Stimulated activated memory B cell treated with anti-CD40 and anti-IgM and Interleukin-4, amounts not matched to agents 10 μg/mL and 1 μg/mL and 100 μg/mL, for 72 hours (primary cell): ENCODE data around the gene XRCC5.
"Not testable (repeated sequence)": the region's sequence is repeated elsewhere in the genome, so short reads cannot be mapped to it uniquely, and the experiment has no call there.

Experiments used
- ATAC-seq: fragments of 150-1000 bp; cut with Tn5 transposase; 2 replicates; pipeline ENCODE4 v1.10.0; 2021
- H3K27ac Mint-ChIP-seq: one replicate; pipeline ENCODE4 v1.8.0; 2022; ENCODE audit warnings: mild to moderate bottlenecking, mixed read lengths
- H3K27me3 Mint-ChIP-seq: one replicate; pipeline ENCODE4 v1.8.0; 2022; ENCODE audit warnings: mixed read lengths
- H3K36me3 Mint-ChIP-seq: one replicate; pipeline ENCODE4 v1.8.0; 2022; ENCODE audit warnings: mixed read lengths
- H3K4me1 Mint-ChIP-seq: one replicate; pipeline ENCODE4 v1.8.0; 2022; ENCODE audit warnings: mixed read lengths
- H3K4me3 Mint-ChIP-seq: one replicate; pipeline ENCODE4 v1.8.0; 2022; ENCODE audit warnings: mild to moderate bottlenecking, moderate library complexity, mixed read lengths
- H3K9me3 Mint-ChIP-seq: one replicate; pipeline ENCODE4 v1.8.0; 2022; ENCODE audit warnings: mixed read lengths

XRCC5 gene

DNA sequence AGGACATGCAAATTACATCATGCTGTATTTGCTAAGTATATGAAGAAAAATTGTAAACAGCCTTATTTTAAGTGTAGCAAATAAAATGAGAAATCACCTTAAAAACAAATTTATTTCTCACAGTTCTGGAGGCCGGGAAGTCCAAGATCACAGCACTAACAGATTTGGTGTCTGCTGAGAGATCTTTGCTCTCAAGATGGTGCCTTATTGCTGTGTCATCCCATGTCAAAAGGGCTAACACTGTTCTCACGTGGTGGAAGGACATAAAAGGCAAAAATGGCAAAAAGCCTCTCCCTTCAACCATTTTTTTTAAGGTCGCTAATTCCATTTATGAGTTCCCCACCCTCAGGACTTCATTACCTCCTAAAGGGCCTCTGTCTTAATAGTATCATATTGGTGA lies 12.1 kb downstream of the XRCC5 start:
- no peak for ATAC-seq
- Mint-ChIP-seq H3K36me3 (peaks cover 66% of the 10 kb centered on the region), H3K4me1 (peaks cover 19% of the 10 kb centered on the region)

DNA sequence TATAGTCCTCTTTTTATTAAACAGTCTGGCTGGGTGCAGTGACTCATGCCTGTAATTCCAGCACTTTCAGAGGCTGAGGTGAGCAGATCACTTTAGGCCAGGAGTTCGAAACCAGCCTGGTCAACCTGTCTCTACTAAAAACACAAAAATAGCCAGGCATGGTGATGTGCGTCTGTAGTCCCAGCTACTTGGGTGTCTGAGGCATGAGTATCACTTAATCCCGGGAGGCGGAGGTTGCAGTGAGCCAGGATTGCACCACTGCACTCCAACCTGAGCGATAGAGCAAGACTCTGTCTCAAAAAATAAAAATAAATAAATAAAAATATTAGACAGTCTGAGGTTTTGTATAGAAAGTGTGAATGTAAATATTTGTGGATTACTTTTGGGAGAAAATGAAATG lies 17.8 kb downstream of the XRCC5 start:
- ATAC-seq = no peak
- no peaks in the 10 kb centered on the region for H3K27me3 Mint-ChIP-seq
- peaks cover 9% of the 10 kb centered on the region for H3K4me1 Mint-ChIP-seq
- no peak overlapping the region for H3K4me3 Mint-ChIP-seq
- H3K9me3 Mint-ChIP-seq = no peaks in the 10 kb centered on the region
- no peak overlapping the region for H3K27ac Mint-ChIP-seq
- H3K36me3 Mint-ChIP-seq = peaks cover 62% of the 10 kb centered on the region

More for the DNA sequence above, 12.1 kb downstream of the XRCC5 start:
- Mint-ChIP-seq H3K27me3 (no peaks in the 10 kb centered on the region), H3K9me3 (no peaks in the 10 kb centered on the region), H3K4me3 (no peak overlapping the region), H3K27ac (no peak overlapping the region)

DNA sequence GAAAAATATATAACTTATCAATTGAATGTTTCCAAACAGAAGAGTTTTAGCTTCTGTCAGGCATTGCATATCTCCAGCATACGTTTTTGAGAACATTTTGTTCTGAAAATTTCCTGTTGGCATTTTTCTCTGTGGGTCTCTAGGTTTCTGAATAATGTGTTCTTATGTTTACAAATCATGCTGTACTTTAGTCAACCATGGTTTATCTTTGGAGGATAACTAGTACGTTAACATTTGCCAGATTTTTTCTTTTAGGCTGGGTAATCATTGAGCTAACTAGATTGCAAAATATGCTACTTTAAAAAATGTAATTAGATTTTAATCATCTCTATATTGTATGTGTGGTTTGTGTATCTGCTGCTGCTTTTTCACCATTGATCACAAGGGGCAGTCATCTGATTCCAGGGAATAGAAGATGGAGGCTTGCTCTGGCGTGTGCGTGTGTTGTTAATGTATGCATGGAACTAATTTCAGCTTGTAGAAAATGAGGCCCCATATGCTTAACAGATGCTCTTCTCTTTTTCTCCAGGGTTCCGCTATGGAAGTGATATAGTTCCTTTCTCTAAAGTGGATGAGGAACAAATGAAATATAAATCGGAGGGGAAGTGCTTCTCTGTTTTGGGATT lies 21.3 kb downstream of the XRCC5 start:
- no peak overlapping the region for H3K27ac Mint-ChIP-seq
- H3K4me1 Mint-ChIP-seq = peaks cover 14% of the 10 kb centered on the region
- H3K36me3 Mint-ChIP-seq = peaks cover 72% of the 10 kb centered on the region
- no peaks in the 10 kb centered on the region for H3K9me3 Mint-ChIP-seq
- ATAC-seq = no peak
- no peaks in the 10 kb centered on the region for H3K27me3 Mint-ChIP-seq
- no peak overlapping the region for H3K4me3 Mint-ChIP-seq

DNA sequence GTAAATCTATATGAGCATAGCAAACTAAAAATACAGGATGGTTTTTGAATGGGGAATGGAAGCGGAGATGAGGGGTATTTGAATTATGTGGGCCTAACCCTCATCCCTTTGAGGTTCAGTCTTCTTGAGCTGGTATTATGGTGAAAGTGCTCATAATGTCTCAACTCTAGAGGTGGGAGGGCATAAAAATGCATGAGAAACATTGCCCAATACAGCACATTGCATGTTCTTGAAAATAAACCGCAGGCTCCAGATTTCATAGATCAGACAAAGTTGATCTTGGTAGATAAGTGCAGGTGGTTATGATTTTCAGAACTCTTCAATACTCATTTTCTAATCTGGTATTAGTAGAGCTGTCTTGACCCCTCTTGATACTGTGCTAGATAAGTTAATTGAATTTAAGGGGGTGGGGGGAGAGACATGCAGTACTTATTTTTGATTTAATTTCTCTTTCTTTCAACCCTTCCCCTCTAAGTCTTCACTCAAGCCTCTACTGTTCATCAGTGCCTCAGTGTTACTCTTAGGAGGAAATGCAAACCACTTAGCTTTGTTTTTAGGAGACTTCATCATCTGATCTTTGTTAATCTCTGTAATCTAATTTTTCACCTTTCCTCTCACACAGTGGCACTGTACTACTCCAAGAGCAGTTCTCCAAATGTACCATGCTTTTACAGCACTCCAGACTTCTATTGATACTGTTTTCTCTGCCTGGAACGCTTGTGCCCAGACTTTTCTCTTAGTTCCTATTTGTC lies 22.2 kb downstream of the XRCC5 start:
- no peaks in the 10 kb centered on the region for H3K9me3 Mint-ChIP-seq
- H3K36me3 Mint-ChIP-seq = peaks cover 81% of the 10 kb centered on the region
- H3K27me3 Mint-ChIP-seq = no peaks in the 10 kb centered on the region
- no peak overlapping the region for H3K27ac Mint-ChIP-seq
- no peak overlapping the region for H3K4me3 Mint-ChIP-seq
- no peak for ATAC-seq
- peaks cover 14% of the 10 kb centered on the region for H3K4me1 Mint-ChIP-seq

DNA sequence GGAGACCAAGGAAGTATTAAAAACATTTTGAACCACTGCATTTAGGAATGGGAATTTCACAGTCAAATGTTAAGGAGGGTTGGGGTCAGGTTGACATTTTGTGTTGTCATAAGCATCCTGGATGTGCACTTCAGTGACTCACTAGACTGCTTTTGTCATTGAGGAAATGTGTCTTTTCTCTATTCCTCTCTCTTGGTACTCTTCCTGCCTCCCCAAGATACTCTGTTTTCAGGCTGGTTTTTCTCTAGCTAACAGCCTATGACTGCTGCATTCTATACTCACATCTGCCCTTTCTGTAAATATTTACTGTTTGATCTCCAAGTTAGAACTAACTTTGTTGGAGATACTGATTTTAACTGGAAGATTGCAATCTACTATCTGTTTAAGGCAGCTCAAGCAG lies 23.4 kb downstream of the XRCC5 start:
- ATAC-seq = no peak

DNA sequence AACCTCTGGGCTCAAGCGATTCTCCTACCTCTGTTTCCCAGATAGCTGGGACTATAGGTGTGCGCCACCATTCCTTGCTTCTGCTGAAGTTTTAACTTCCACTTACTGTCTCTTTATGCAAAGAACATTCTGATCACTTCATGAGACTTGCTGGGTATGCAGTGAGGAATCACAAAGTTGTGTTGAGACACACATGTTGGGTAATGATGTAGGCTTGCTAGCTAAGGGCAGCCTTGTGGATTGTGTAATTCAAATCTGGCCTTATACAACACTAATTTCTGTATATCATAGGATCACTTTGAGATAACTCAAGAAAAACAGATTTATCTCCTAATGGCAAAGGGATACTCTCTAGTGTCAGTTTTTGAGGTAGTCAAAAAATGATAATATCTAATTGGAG lies 24.2 kb downstream of the XRCC5 start:
- Mint-ChIP-seq H3K4me1 (peaks cover 14% of the 10 kb centered on the region), H3K27me3 (no peaks in the 10 kb centered on the region), H3K4me3 (no peak overlapping the region), H3K27ac (no peak overlapping the region), H3K36me3 (peaks cover 83% of the 10 kb centered on the region), H3K9me3 (no peaks in the 10 kb centered on the region)
- no peak for ATAC-seq

More for the DNA sequence above, 23.4 kb downstream of the XRCC5 start:
- Mint-ChIP-seq H3K27me3 (no peaks in the 10 kb centered on the region), H3K4me1 (peaks cover 14% of the 10 kb centered on the region), H3K27ac (peak overlapping the region; percentile 49), H3K36me3 (peaks cover 80% of the 10 kb centered on the region), H3K9me3 (no peaks in the 10 kb centered on the region), H3K4me3 (no peak overlapping the region)

DNA sequence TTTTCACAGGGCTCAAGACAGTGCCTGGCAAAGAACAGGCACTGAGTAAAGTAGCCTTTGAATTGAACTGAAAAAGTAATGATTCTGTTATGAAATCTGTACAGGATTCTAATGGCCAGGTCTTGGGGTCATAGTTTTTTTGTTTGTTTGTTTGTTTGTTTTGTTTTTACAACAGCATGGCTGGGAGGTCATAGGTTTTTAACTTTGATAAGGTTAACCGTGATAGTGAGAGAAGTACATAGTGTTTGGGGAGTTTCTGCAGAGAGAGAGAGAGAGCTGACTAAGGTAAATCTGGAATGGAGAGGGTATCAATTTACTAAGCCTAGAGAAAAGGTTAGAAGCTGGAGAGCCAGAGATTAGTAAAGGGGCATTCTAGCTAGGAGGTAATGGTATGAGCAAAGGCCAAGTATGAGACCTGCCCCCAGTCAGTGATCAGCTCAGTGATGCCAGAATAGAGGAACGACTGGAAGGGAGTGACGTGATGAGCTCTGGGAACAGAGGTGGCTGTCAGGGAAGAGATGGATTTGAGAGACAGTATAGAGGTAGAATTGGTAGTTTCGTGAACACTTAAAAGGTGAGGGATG lies 25.9 kb downstream of the XRCC5 start:
- H3K27me3 Mint-ChIP-seq = no peaks in the 10 kb centered on the region
- no peaks in the 10 kb centered on the region for H3K9me3 Mint-ChIP-seq
- H3K4me3 Mint-ChIP-seq = no peak overlapping the region
- peaks cover 8% of the 10 kb centered on the region for H3K4me1 Mint-ChIP-seq
- peaks cover 83% of the 10 kb centered on the region for H3K36me3 Mint-ChIP-seq
- ATAC-seq = no peak
- H3K27ac Mint-ChIP-seq = peak overlapping the region; percentile 10

DNA sequence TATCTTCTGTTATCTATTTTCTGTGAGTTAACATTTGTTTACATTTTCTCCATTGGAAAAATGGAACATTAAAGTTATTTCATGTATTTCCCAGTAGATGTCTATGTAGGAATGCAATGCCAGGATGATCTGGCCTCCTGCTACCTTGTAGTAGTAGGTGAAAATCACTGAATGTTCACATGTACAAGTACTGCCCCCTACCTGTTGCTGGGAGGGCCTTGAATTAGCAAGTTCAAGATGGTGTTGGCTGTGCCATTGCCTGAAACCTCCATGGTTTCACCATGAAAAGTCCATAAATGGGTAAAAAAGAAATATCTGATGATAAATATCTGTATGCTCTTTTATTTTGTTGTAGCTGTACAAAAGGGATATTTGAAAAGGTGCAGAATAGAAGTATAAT lies 30.7 kb downstream of the XRCC5 start:
- H3K9me3 Mint-ChIP-seq = no peaks in the 10 kb centered on the region
- H3K27me3 Mint-ChIP-seq = no peaks in the 10 kb centered on the region
- H3K4me3 Mint-ChIP-seq = no peak overlapping the region
- ATAC-seq = no peak
- no peaks in the 10 kb centered on the region for H3K4me1 Mint-ChIP-seq
- H3K27ac Mint-ChIP-seq = no peak overlapping the region
- peaks cover 59% of the 10 kb centered on the region for H3K36me3 Mint-ChIP-seq

DNA sequence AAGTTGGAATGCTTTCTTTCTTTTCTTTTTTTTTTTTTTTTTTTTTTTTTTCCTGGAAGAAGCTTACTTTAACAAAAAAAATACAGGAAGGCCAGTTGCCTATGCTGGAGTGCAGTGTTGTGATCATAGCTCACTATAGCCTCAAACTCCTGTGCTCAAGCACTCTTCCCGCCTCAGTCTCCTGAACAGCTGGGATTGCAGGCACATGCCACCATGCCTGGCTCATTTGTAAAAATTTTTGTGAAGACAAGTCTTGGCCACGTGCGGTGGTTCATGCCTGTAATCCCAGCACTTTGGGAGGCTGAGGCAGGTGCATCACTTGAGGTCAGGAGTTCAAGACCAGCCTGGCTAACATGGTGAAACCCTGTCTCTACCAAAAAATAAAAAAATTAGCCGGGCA lies 32.4 kb downstream of the XRCC5 start:
- not testable (repeated sequence) for H3K9me3 Mint-ChIP-seq, ATAC-seq, H3K27me3 Mint-ChIP-seq, H3K27ac Mint-ChIP-seq, H3K4me1 Mint-ChIP-seq, H3K4me3 Mint-ChIP-seq
- peaks cover 44% of the 10 kb centered on the region for H3K36me3 Mint-ChIP-seq

DNA sequence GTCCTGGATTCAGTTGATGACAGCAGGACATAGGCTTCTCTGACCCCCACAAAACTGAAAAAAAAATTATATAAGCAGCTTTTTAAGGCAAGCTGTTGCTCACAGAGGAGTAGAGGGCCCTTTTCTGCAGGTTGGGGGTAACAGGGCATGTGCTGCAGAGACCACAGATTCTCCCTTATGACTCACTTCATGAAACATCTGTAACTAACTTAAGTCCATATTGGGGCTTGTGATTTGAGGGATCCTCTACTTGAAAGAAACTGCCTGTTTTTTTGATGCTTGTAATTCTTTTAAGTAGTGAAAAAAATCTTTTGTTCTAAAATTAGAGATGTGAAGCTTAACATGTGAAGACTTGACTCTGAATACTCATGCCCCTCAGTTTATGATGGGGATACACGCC lies 33.4 kb downstream of the XRCC5 start:
- H3K4me1 Mint-ChIP-seq = no peaks in the 10 kb centered on the region
- peak; percentile 54 for ATAC-seq
- peaks cover 46% of the 10 kb centered on the region for H3K36me3 Mint-ChIP-seq
- no peaks in the 10 kb centered on the region for H3K27me3 Mint-ChIP-seq
- H3K9me3 Mint-ChIP-seq = no peaks in the 10 kb centered on the region
- no peak overlapping the region for H3K27ac Mint-ChIP-seq
- no peak overlapping the region for H3K4me3 Mint-ChIP-seq

DNA sequence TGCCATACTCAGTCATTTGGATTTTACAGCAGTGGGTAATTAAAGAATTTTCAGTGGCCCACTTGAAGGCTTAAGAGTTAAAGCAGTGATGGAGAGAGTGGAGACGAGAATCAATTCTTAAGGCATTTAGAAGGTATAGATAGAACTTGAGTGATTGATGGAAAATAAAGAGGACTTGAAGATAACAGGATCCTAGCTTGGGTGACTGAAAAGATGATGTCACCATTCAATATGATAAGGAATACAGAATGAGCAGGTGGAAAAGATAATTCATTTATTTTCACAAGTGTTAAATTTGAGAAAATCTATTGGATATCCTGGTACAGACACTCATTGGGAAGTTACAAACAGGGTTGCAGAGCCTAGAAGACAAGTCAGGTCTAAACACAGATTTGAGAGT lies 35.2 kb downstream of the XRCC5 start:
- ATAC-seq = no peak
- no peak overlapping the region for H3K4me3 Mint-ChIP-seq
- H3K27ac Mint-ChIP-seq = no peak overlapping the region

DNA sequence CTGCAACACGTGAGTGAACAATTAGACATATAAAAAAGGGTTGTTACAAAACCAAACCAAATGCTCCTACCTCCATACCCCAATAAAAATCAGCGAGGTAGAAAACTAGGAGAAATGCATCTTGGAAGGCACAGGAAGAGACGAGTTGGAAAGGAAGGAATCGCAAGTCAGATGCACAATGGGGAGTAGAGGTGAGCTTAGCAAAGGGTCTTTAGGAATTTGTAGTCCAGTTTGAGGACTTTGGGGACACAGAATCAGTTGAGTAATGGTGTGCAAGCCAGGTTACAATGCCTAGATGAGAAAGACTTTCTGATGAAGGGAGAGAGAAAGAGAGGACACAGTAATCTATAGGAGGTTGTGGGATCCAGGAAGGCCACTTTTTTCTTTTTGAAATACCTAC lies 35.7 kb downstream of the XRCC5 start:
- Mint-ChIP-seq H3K4me3 (no peak overlapping the region), H3K36me3 (peaks cover 44% of the 10 kb centered on the region), H3K4me1 (no peaks in the 10 kb centered on the region), H3K9me3 (no peaks in the 10 kb centered on the region), H3K27me3 (no peaks in the 10 kb centered on the region), H3K27ac (no peak overlapping the region)
- no peak for ATAC-seq

More for the DNA sequence above, 35.2 kb downstream of the XRCC5 start:
- H3K36me3 Mint-ChIP-seq = peaks cover 40% of the 10 kb centered on the region
- no peaks in the 10 kb centered on the region for H3K4me1 Mint-ChIP-seq
- H3K27me3 Mint-ChIP-seq = no peaks in the 10 kb centered on the region
- H3K9me3 Mint-ChIP-seq = no peaks in the 10 kb centered on the region

DNA sequence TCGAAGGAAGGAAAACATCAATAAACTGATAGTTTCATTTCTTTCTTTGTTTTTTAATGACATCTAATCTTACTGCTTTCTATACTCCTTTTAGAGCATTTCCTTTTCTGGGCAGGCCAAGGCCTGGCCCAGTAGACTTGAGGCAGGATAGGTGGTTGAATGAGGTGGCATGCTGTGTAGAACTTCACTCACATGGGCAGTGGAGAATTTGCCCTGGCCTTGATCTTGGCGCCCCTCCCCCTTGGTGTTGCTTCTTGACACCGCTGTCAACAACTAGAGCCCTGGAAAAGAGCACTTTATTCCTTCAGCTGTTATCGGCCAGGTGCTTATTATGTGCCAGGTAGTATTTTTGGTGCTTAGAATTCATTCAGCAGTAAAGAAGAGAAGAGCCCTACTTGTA lies 37.4 kb downstream of the XRCC5 start:
- no peak for ATAC-seq
- H3K4me1 Mint-ChIP-seq = no peaks in the 10 kb centered on the region
- peaks cover 40% of the 10 kb centered on the region for H3K36me3 Mint-ChIP-seq
- H3K9me3 Mint-ChIP-seq = no peaks in the 10 kb centered on the region
- H3K27ac Mint-ChIP-seq = peak overlapping the region; percentile 33
- no peaks in the 10 kb centered on the region for H3K27me3 Mint-ChIP-seq
- H3K4me3 Mint-ChIP-seq = no peak overlapping the region

DNA sequence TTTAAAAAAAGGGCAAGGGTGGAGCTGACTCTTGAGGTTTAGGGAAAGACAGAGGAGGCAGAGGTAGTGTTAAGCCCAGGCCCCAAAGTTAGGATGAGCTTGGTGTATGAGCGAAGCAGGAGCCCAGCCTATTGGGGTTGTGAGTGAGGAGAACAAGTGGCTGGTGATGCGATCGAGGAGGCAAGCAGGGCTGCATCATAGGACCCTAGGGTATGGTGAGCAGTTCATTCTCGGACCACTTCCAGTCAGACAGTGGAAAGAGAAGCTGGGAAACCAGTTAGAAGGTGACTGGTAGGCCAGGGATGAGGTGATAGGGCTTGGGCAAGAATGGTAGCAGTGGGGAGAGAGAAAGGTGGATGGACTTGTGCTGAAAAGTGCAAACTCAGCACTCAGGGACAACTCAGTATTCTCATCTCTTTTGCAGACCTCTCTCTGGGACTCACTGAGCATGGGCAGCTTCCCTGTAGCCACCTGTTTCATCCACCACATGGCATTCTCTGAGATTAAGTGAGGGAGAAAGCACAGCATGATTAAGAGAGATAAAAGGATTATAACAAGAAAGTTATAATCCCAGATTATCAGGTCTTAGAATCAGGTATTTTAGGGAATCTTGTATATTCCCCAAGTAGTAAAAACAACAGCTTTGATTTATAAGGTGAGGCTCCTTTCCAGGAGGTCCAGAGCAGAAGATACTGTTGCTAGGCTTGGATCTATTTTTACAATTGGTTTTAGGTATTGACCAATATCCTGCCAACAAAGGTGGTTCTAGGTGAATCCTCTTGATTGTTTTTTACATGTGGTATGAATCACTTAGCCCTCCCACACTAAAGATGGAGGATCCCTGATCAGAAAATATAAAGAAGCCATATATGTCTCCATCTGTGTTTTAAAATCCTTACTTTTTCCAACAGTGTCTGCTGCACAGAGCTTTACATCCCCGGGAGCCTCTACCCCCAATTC lies 38.3 kb downstream of the XRCC5 start:
- Mint-ChIP-seq H3K27me3 (no peaks in the 10 kb centered on the region), H3K4me1 (no peaks in the 10 kb centered on the region), H3K27ac (peak overlapping the region; percentile 33), H3K36me3 (peaks cover 49% of the 10 kb centered on the region), H3K4me3 (no peak overlapping the region), H3K9me3 (no peaks in the 10 kb centered on the region)
- no peak for ATAC-seq

DNA sequence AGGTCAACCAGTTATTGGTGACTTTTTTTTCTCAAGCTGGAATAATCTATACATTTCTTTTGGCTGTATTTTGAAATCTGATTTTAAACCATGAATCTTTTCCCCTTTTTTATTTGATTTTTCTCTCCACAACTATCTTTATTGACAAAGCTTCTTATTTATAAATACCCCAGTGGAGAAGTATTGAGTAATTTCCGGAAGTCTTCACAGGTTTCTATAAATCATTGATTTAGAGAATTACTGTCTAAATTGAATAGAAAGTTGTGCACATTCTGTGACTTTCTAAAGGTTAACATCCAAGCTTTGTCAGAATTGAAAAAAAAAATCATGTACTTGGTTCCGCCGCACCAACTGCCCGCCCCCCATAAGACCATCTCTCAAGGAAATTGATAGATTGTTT lies 39.8 kb downstream of the XRCC5 start:
- ATAC-seq = no peak
- no peak overlapping the region for H3K4me3 Mint-ChIP-seq
- peaks cover 61% of the 10 kb centered on the region for H3K36me3 Mint-ChIP-seq
- H3K4me1 Mint-ChIP-seq = no peaks in the 10 kb centered on the region
- H3K27ac Mint-ChIP-seq = no peak overlapping the region
- H3K27me3 Mint-ChIP-seq = no peaks in the 10 kb centered on the region
- H3K9me3 Mint-ChIP-seq = no peaks in the 10 kb centered on the region
